Mesenchymal stem cell (in vitro differentiated cells and primary cell): ENCODE data around the gene SOD1. TPM values are rescaled to one million over a fixed set of nuclear protein-coding genes. Genes with fewer than 3 reads are reported as not detected.

ENCODE experiments used
- DNase-seq: peaks from one replicate; pipeline ENCODE4 v3.0.0-alpha.2; 2013
- H2AFZ ChIP-seq: one replicate; pipeline ENCODE4 v1.6.1; 2013; ENCODE audit warnings: low read depth, mild to moderate bottlenecking, control low read depth, inconsistent platforms, low read length, moderate library complexity
- H2AK5ac ChIP-seq: 2 replicates; pipeline ENCODE4 v1.6.1; 2013; ENCODE audit warnings: low read length, moderate library complexity, mild to moderate bottlenecking, inconsistent platforms; ENCODE audit not compliant: severe bottlenecking
- H2BK120ac ChIP-seq: one replicate; pipeline ENCODE4 v1.6.1; 2013; ENCODE audit warnings: low read depth, mild to moderate bottlenecking, inconsistent platforms, low read length, moderate library complexity
- H2BK12ac ChIP-seq, 2 experiments: one replicate each; pipeline ENCODE4 v1.6.1; 2013; ENCODE audit warnings: inconsistent platforms in 2 of 2, low read length in 2 of 2, mild to moderate bottlenecking in 2 of 2, moderate library complexity in 2 of 2, control low read depth in 1 of 2
- H2BK15ac ChIP-seq: one replicate; pipeline ENCODE4 v1.6.1; 2013; ENCODE audit warnings: mild to moderate bottlenecking, low read depth, inconsistent platforms; ENCODE audit not compliant: poor library complexity, severe bottlenecking
- H2BK5ac ChIP-seq: 2 replicates; pipeline ENCODE4 v1.6.1; 2013; ENCODE audit warnings: low read depth, mild to moderate bottlenecking, low read length, control low read depth, inconsistent platforms; ENCODE audit not compliant: poor library complexity, severe bottlenecking
- H3K14ac ChIP-seq, 2 experiments: one replicate each; pipeline ENCODE4 v1.6.1; 2013; ENCODE audit warnings: inconsistent platforms in 2 of 2, low read length in 2 of 2, control low read depth in 1 of 2, mild to moderate bottlenecking in 1 of 2, moderate library complexity in 1 of 2
- H3K18ac ChIP-seq, 2 experiments: one replicate each; pipeline ENCODE4 v1.6.1; 2013; ENCODE audit warnings: inconsistent platforms in 2 of 2, low read length in 2 of 2, control low read depth in 1 of 2, low read depth in 1 of 2, mild to moderate bottlenecking in 1 of 2
- H3K23ac ChIP-seq, 2 experiments: one replicate each; pipeline ENCODE4 v1.6.1; 2013; ENCODE audit warnings: inconsistent platforms in 2 of 2, low read length in 2 of 2, mild to moderate bottlenecking in 2 of 2, moderate library complexity in 2 of 2, control low read depth in 1 of 2
- H3K27ac ChIP-seq: 2 replicates; pipeline ENCODE4 v1.5.1; 2013; ENCODE audit warnings: mild to moderate bottlenecking, moderate library complexity, low read length, control low read depth, inconsistent platforms; ENCODE audit not compliant: poor library complexity, severe bottlenecking
- H3K27me3 ChIP-seq, 2 experiments: 2 replicates each; pipeline versions ENCODE4 v1.6.1 to v1.7.0; 2013; ENCODE audit warnings: low read length in 2 of 2, mild to moderate bottlenecking in 2 of 2, moderate library complexity in 2 of 2, control low read depth in 1 of 2, inconsistent platforms in 1 of 2; ENCODE audit not compliant: control insufficient read depth in 1 of 2, insufficient read depth in 1 of 2
- H3K36me3 ChIP-seq, 2 experiments: 2 replicates each; pipeline versions ENCODE4 v1.6.1 to v1.7.0; 2013; ENCODE audit warnings: low read length in 2 of 2, control low read depth in 1 of 2, inconsistent platforms in 1 of 2, low read depth in 1 of 2, mild to moderate bottlenecking in 1 of 2; ENCODE audit not compliant: insufficient read depth in 2 of 2, control insufficient read depth in 1 of 2
- H3K4ac ChIP-seq, 2 experiments: one replicate each; pipeline ENCODE4 v1.6.1; 2013; ENCODE audit warnings: inconsistent platforms in 2 of 2, low read length in 2 of 2, mild to moderate bottlenecking in 2 of 2, moderate library complexity in 2 of 2, control low read depth in 1 of 2, low read depth in 1 of 2
- H3K4me1 ChIP-seq: 2 replicates; pipeline ENCODE4 v1.6.1; 2013; ENCODE audit warnings: low read depth, low read length, control low read depth; ENCODE audit not compliant: control insufficient read depth, insufficient read depth
- H3K4me2 ChIP-seq: 2 replicates; pipeline ENCODE4 v1.6.1; 2013; ENCODE audit warnings: low read length, mild to moderate bottlenecking, inconsistent platforms; ENCODE audit not compliant: poor library complexity, severe bottlenecking
- H3K4me3 ChIP-seq, 2 experiments: 2 replicates each; pipeline versions ENCODE4 v1.5.1 to v1.7.0; 2013; ENCODE audit warnings: low read length in 2 of 2, mild to moderate bottlenecking in 2 of 2, control low read depth in 1 of 2, low read depth in 1 of 2; ENCODE audit not compliant: insufficient read depth in 1 of 2
- H3K79me1 ChIP-seq: replicated peaks from 2 replicates; pipeline ENCODE4 v1.6.1; 2013; ENCODE audit warnings: mild to moderate bottlenecking, control low read depth, low read length, inconsistent platforms; ENCODE audit not compliant: poor library complexity, severe bottlenecking
- H3K9ac ChIP-seq: 2 replicates; pipeline ENCODE4 v1.7.0; 2013; ENCODE audit warnings: mild to moderate bottlenecking, low read length, moderate library complexity
- H3K9me3 ChIP-seq: 2 replicates; pipeline ENCODE4 v1.7.0; 2013; ENCODE audit warnings: mild to moderate bottlenecking, low read length; ENCODE audit not compliant: control insufficient read depth
- H4K8ac ChIP-seq: one replicate; pipeline ENCODE4 v1.6.1; 2013; ENCODE audit warnings: inconsistent platforms, mild to moderate bottlenecking, low read length, moderate library complexity
- H4K91ac ChIP-seq: one replicate; pipeline ENCODE4 v1.6.1; 2013; ENCODE audit warnings: mild to moderate bottlenecking, low read length, inconsistent platforms
- WGBS: methylation state at CpG from one replicate; pipeline ENCODE4 v1.1.7; 2013; ENCODE audit warnings: mixed read lengths; 5-methylcytosine and 5-hydroxymethylcytosine counted together
- small RNA-seq: library from polyadenylated mRNA; stranded (forward); fragments of <200 nt; extraction: miRNeasy Mini kit (QIAGEN cat#:217004); gene quantifications from one replicate; pipeline ENCODE3, GENCODE V24; 2013; ENCODE audit warnings: low read depth

The SOD1 gene

DNA sequence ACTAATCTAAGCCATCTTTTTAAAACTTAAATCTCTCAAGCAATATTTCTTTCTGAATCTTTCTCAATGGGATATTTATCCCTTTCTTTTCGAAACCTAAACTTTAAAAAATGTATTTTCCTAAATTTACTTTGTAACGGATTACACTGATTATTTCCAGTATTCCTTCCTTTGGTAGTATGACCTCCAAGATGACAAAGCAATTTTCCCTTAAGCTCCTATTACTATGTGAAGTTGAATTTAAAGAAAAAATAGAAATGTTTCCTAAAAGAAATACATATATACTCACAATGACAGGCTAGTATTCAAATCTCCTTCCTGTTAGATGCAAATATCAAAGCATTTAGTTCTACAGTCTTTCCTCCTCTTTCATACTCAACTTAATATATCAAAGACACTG, 56.6 kb downstream of the SOD1 start:
- no peak overlapping the region for H4K8ac ChIP-seq
- no peak overlapping the region for H2BK12ac ChIP-seq
- H2AFZ ChIP-seq = no peak overlapping the region
- DNase-seq = no peak
- no peak overlapping the region for H2BK15ac ChIP-seq
- no peak overlapping the region for H2BK5ac ChIP-seq
- no peak overlapping the region for H2AK5ac ChIP-seq
- no peak overlapping the region for H3K4me3 ChIP-seq
- no peaks in the 10 kb centered on the region for H3K79me1 ChIP-seq
- peak overlapping the region; percentile 33 for H3K9ac ChIP-seq
- no peak overlapping the region for H3K27ac ChIP-seq
- H3K4ac ChIP-seq = no peak overlapping the region
- H3K18ac ChIP-seq = no peak overlapping the region
- no peak overlapping the region for H3K23ac ChIP-seq
- H3K27me3 ChIP-seq = no peaks in the 10 kb centered on the region
- H2BK120ac ChIP-seq = no peak overlapping the region
- H3K4me2 ChIP-seq = no peak overlapping the region
- 100% methylated on average over 1 of the region's 2 CpGs for WGBS
- H3K4me1 ChIP-seq = no peaks in the 10 kb centered on the region
- H4K91ac ChIP-seq = no peak overlapping the region
- H3K14ac ChIP-seq = no peak overlapping the region
- no peaks in the 10 kb centered on the region for H3K36me3 ChIP-seq
- no peaks in the 10 kb centered on the region for H3K9me3 ChIP-seq

Small RNAs within 50 kb of the gene (small RNA-seq; reads per million reads assigned to genes)
- not detected for gene RF01241
